Transverse colon (tissue), 4 donors: ENCODE measurements around the gene TTC36.

Experiments
- CTCF ChIP-seq, 5 experiments: fragments of 200-600 bp in 3 of 5; fragments of 450-650 bp in 2 of 5; sonication (generic) in 3 of 5; IDR thresholded peaks; 1 replicate in 2 of 5; 2 replicates in 3 of 5; pipeline ENCODE4 v1.5.1; 2016 to 2017; ENCODE audit warnings: antibody characterized with exemption in 5 of 5, inconsistent platforms in 3 of 5, mild to moderate bottlenecking in 2 of 5, moderate library complexity in 1 of 5
- EP300 ChIP-seq: sonication (generic); formaldehyde crosslinking; IDR thresholded peaks from one replicate; pipeline ENCODE4 v1.6.1; 2017; ENCODE audit warnings: antibody characterized with exemption, low read depth
- POLR2AphosphoS5 ChIP-seq, 3 donors: sonication (generic); formaldehyde crosslinking; IDR thresholded peaks; one replicate each; pipeline ENCODE4 v1.6.1; 2016; ENCODE audit warnings: antibody characterized with exemption in 3 of 3

GRCh38 chr11:118511601-118512000 lies 15.7 kb upstream of the TTC36 start:
- TF ChIP-seq CTCF (IDR thresholded peaks at IDR 0.05) (no peak), POLR2AphosphoS5 (IDR thresholded peaks at IDR 0.05) (no peak), EP300 (no peak)
